ENCODE results near the gene RAD21L1. TPM values are rescaled to one million over a fixed set of nuclear protein-coding genes. Genes with fewer than 3 reads are reported as not detected.

Gene RAD21L1
- total RNA-seq, 1 donor from 2014 or later = not detected

- DNase-seq (ENCODE audit: low spot score) = no peak
- intact Hi-C loops (cut with DNase I) = no loop called here
These were observed 58.0 kb downstream of the RAD21L1 start for GRCh38 chr20:1283522-1284510.

GRCh38 chr20:1286267-1287024 lies 60.6 kb downstream of the RAD21L1 start:
- intact Hi-C loops (cut with DNase I) = no loop called here
- peak; percentile 58 for DNase-seq (ENCODE audit: low spot score)

GRCh38 chr20:1287306-1287705 lies 61.5 kb downstream of the RAD21L1 start:
- intact Hi-C loops (cut with DNase I) = no loop called here
- no peak for DNase-seq (ENCODE audit: low spot score)

GRCh38 chr20:1287787-1288569 lies 62.1 kb downstream of the RAD21L1 start:
- peak; percentile 69 for DNase-seq (ENCODE audit: low spot score)
- intact Hi-C loops (cut with DNase I) = no loop called here

- DNase-seq (ENCODE audit: low spot score) = peak; percentile 50
- intact Hi-C loops (cut with DNase I) = no loop called here
These were observed 65.4 kb downstream of the RAD21L1 start for GRCh38 chr20:1291191-1291741.

GRCh38 chr20:1292620-1293019 lies 66.8 kb downstream of the RAD21L1 start:
- intact Hi-C loops (cut with DNase I) = no loop called here
- DNase-seq (ENCODE audit: low spot score) = peak; percentile 24

GRCh38 chr20:1293641-1294379 lies 68.0 kb downstream of the RAD21L1 start:
- DNase-seq (ENCODE audit: low spot score) = peak; percentile 57

GRCh38 chr20:1294497-1294896 lies 68.7 kb downstream of the RAD21L1 start:
- intact Hi-C loops (cut with DNase I) = no loop called here
- peak; percentile 60 for DNase-seq (ENCODE audit: low spot score)

More at GRCh38 chr20:1293641-1294379, 68.0 kb downstream of the RAD21L1 start:
- intact Hi-C loops (cut with DNase I) = no loop called here

GRCh38 chr20:1295276-1295930 lies 69.6 kb downstream of the RAD21L1 start:
- intact Hi-C loops (cut with DNase I) = no loop called here
- DNase-seq (ENCODE audit: low spot score) = peak; percentile 14

- DNase-seq (ENCODE audit: low spot score) = no peak
- intact Hi-C loops (cut with DNase I) = no loop called here
These were observed 70.3 kb downstream of the RAD21L1 start for GRCh38 chr20:1296117-1296610.

GRCh38 chr20:1296922-1297321 lies 71.1 kb downstream of the RAD21L1 start:
- DNase-seq (ENCODE audit: low spot score) = no peak
- intact Hi-C loops (cut with DNase I) = no loop called here

GRCh38 chr20:1297486-1297885 lies 71.6 kb downstream of the RAD21L1 start:
- no peak for DNase-seq (ENCODE audit: low spot score)
- intact Hi-C loops (cut with DNase I) = no loop called here

GRCh38 chr20:1298166-1298565 lies 72.3 kb downstream of the RAD21L1 start:
- intact Hi-C loops (cut with DNase I) = no loop called here
- no peak for DNase-seq (ENCODE audit: low spot score)

- DNase-seq (ENCODE audit: low spot score) = no peak
- intact Hi-C loops (cut with DNase I) = no loop called here
These were observed 73.2 kb downstream of the RAD21L1 start for GRCh38 chr20:1298888-1299511.

- DNase-seq (ENCODE audit: low spot score) = no peak
These were observed 73.7 kb downstream of the RAD21L1 start for GRCh38 chr20:1299522-1299921.

GRCh38 chr20:1300083-1300840 lies 74.4 kb downstream of the RAD21L1 start:
- intact Hi-C loops (cut with DNase I) = no loop called here
- DNase-seq (ENCODE audit: low spot score) = no peak

More at GRCh38 chr20:1299522-1299921, 73.7 kb downstream of the RAD21L1 start:
- intact Hi-C loops (cut with DNase I) = no loop called here

GRCh38 chr20:1301031-1301529 lies 75.2 kb downstream of the RAD21L1 start:
- intact Hi-C loops (cut with DNase I) = no loop called here
- no peak for DNase-seq (ENCODE audit: low spot score)

Measured in cardiac septum (tissue), 1 donor.